HG02571 (cell line): Measurements from ENCODE around the gene PID1.

Experiments used
- ATAC-seq: cut with Tn5 transposase; IDR thresholded peaks from one replicate; pipeline ENCODE4 v1.9.1; 2021; ENCODE audit warnings: mild to moderate bottlenecking, moderate library complexity; ENCODE audit not compliant: unreplicated experiment

Gene PID1

DNA sequence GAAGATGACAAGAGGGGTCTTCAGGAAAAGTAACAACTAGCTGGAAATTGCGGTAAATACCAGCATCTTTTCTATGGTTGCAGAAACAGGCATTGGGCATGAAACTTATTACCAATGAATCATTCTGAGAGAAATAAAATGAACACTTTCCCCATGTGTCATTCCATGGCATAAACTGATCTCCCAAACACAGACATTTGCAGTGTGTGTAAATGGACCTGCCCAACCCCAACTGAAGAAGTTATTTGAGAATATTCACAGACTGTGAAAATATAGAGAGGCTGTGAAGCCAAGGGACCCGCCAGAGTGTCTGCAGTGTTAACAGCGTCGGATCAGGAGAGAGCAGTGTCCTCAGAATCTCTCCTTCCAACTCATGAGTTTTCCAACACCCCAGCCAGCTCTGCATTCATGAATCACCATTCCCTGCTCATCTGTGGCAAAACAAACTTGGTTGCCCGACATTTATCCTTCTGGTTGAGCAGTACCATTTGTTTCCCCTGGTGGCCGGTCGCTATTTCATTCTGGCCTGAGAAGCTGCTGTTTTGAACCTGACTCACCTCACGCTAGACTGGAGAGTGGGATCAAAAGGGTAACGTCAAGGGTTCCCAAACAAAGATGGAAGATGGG is 238.4 kb downstream of the PID1 start:
- no peak for ATAC-seq

GRCh38 chr2:229027353-229028105 is 243.6 kb downstream of the PID1 start:
- ATAC-seq = no peak

GRCh38 chr2:229025653-229026052 is 245.4 kb downstream of the PID1 start:
- no peak for ATAC-seq

DNA sequence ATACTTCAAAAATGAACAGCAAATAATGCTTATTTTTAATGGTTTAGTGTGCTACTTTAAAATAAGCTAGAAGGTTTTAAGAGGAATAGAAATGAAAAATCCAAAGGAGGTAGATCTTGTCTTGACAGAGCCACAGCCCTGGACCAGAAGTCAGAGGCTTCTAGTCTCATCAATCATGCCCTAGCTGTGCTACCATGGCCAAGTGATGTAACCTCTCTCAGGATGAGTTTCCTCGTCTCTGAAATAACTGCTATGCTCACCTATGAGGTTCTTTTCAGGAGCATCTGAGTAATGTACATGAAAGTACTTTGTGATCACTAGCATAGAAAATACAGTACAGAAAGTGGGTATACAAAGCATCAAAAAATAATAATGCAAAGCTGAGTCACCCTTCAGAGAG is 248.4 kb downstream of the PID1 start:
- no peak for ATAC-seq

DNA sequence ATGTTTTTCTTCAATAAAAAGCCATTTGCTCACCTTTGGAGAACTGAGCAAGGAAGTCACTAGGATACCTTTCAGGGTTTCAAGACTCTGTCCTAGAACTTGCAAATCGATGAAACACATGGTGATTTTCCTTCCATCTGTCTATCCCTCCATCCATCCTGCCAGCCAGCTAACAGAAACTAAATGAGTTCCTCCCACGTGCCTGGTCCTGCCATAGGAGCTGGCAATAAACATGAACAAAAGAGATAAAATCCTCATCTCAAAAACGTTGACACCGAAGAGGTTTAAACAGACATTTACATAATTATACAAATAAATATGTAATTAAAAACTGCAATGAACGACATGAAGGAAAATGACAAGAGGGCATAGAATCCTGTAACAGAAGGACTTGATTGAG is 249.0 kb downstream of the PID1 start:
- ATAC-seq = no peak

DNA sequence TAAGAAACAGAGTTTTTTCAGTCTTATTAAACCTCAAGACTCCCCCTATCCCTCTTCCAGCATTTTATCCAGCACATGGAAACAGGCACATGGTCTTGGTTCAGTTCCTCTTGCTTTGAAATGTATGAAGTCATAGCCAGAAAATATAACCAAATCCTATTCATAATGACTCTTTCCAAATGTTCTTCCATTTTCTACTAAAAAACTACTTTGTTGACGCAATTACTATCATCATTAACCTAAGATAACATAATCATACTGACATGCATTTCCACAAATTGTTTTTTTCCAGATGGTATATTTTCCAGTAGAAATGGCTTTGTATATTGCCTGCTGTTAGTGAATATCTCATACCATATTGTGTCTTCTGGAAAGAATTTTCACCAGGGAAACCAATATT is 261.3 kb downstream of the PID1 start:
- no peak for ATAC-seq

GRCh38 chr2:229003256-229003655 is 267.8 kb downstream of the PID1 start:
- no peak for ATAC-seq

GRCh38 chr2:229001196-229001595 is 269.9 kb downstream of the PID1 start:
- ATAC-seq = no peak

DNA sequence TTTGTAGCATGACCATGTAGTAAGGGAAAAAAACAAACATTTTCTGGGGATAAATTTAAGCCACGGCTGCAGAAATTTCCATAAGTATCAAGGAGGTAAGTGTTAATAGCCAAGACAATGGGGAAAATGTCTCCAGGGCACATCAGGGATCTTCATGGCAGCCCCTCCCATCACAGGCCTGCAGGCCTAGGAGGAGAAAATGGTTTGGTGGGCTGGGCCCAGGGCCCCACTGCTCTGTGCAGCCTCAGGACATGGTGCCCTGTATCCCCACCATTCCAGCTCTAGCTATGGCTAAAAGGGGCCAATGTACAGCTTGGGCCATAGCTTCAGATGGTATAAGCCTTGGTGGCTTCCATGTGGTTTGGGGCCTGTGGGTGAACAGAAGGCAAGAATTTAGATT is 271.8 kb downstream of the PID1 start:
- ATAC-seq = no peak

DNA sequence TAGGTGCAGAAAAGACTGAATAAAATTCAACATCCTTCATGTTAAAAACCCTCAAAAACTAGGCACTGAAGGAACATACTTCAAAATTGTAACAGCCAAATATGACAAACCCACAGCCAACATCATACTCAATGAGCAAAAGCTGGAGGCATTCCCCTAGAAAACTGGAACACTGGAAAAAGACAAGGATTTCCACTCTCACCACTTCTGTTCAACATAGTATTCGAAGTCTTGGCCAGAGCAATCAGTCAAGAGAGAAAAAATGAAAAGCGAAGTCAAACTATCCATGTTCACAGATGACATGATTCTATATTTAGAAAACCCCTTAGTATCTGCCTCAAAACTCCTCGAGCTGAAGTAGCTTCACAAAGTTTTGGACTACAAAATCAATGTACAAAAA is 282.3 kb downstream of the PID1 start:
- no peak for ATAC-seq

DNA sequence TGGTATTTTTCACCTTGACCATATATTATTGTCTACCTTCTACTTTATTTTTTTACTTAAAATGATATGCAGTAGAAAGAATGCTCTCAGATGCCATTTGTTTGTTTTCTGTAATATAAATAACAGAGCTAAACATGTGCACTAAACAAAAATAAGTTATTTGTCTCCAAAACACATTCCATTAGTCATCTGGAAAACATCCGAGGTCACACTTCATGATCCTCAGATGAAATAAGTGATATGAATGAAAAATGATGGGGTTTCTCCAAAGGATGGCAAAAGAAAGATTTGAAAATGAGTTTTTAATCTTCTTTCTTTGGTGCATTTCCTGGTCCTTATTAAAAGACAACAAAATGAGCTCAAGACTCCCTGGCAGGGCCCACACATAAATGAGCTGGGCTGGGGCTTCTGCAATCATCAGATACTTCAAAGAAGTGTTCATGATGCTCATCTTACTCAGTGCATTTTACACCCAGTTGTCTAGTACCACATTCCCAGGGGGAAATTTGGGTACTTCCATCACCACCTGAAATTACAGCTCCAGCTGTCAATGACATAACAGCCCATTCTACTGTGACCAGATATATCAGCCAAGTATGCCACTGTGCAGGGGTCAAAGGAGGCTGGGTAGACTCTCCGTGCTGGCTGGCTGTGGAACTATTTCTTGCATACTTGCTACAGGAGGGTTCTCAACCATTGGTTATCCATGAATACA is 283.5 kb downstream of the PID1 start:
- no peak for ATAC-seq

GRCh38 chr2:228986961-228987360 is 284.1 kb downstream of the PID1 start:
- ATAC-seq = no peak

GRCh38 chr2:228983700-228984099 is 287.4 kb downstream of the PID1 start:
- no peak for ATAC-seq

DNA sequence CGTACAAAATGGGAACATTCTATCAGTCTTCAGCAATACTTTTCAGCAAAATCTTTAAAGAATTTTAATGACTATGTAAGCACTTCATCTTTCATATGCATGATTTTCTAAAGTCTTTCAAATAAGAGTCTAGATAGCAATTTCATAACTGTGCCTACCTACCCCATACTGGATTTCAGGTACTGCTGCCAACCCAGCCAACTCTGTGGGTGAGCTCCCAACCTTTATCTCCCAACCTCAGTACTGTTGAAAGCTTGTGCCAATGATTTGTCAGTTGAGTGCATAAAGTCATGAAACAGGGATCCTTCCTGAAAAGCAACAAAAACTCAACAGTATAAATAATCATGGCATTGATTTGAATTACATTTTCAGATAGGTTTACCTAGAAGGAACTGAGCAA is 296.9 kb downstream of the PID1 start:
- ATAC-seq = no peak
